ENCODE results near the gene NUP42. TPM values are rescaled to one million over a fixed set of nuclear protein-coding genes. Genes with fewer than 3 reads are reported as not detected.

Gene NUP42
- total and polyA plus RNA-seq, 9 of the 15 experiments (the other 6 are each of a cell fraction or from before 2014, with no cell fraction given) = 41.8 to 86.4 (median 71.2) TPM

GRCh38 chr7:23181684-23182553, at the start of gene NUP42 (continued):
- 0 out of 2 replicates have a peak, but pooled peaks have one; percentile 58 for TF ChIP-seq ZHX1 (conservative IDR thresholded peaks at IDR 0.05; ENCODE audit: low read length)
- no peak for TF ChIP-seq ASH1L (IDR thresholded peaks at IDR 0.05; ENCODE audit: borderline replicate concordance, low read depth, partially characterized antibody)
- TF ChIP-seq CEBPB (tag; IDR thresholded peaks at IDR 0.05) = peak; percentile 59
- no peak for TF ChIP-seq CBX8 (IDR thresholded peaks at IDR 0.05; ENCODE audit: borderline replicate concordance, extremely low read depth, low read depth, low read length, poor library complexity, severe bottlenecking)
- TF ChIP-seq NR4A1 (CRISPR knock-in tag; IDR thresholded peaks at IDR 0.05) = no peak
- TF ChIP-seq NR4A1 (tag; IDR thresholded peaks at IDR 0.05) = no peak
- TF ChIP-seq HNRNPK (IDR thresholded peaks at IDR 0.05; ENCODE audit: low read depth, low read length, poor library complexity, severe bottlenecking) = no peak
- 0 out of 2 replicates have a peak, but pooled peaks have one; percentile 57 for TF ChIP-seq MEF2D (tag; conservative IDR thresholded peaks at IDR 0.05; ENCODE audit: low read depth)
- no peak for TF ChIP-seq ZKSCAN3 (CRISPR knock-in tag; IDR thresholded peaks at IDR 0.05)
- TF ChIP-seq DACH1 (IDR thresholded peaks at IDR 0.05; ENCODE audit: partially characterized antibody) = no peak
- no peak for TF ChIP-seq ZNF253 (CRISPR knock-in tag; conservative IDR thresholded peaks at IDR 0.05)
- TF ChIP-seq ZNF224 (CRISPR knock-in tag; IDR thresholded peaks at IDR 0.05) = 0 out of 2 replicates have a peak, but pooled peaks have one; percentile 53
- 0 out of 2 replicates have a peak, but pooled peaks have one; percentile 2 for TF ChIP-seq SMC3 (conservative IDR thresholded peaks at IDR 0.05; ENCODE audit: insufficient read depth, low read depth, low read length)
- TF ChIP-seq BMI1 (IDR thresholded peaks at IDR 0.05; ENCODE audit: low read length) = no peak
- TF ChIP-seq AFF4 (CRISPR knock-in tag; IDR thresholded peaks at IDR 0.05) = peak; percentile 91
- peak; percentile 83 for TF ChIP-seq FOXM1 (IDR thresholded peaks at IDR 0.05; ENCODE audit: low read depth)
- TF ChIP-seq FOXM1 (CRISPR knock-in tag; IDR thresholded peaks at IDR 0.05; ENCODE audit: low read depth) = peak; percentile 76; the same call in 1 of the 2 replicates
- TF ChIP-seq MEF2A (IDR thresholded peaks at IDR 0.05; ENCODE audit: control insufficient read depth, low read depth, low read length) = 0 out of 2 replicates have a peak, but pooled peaks have one; percentile 18
- TF ChIP-seq MNT (conservative IDR thresholded peaks at IDR 0.05) = peak; percentile 92 to 97
